Epithelial cell of esophagus (primary cell): ENCODE measurements around the gene POLD3.

Source experiments
- DNase-seq: peaks from one replicate; pipeline ENCODE4 v3.0.0; 2010; ENCODE audit warnings: low read depth
- H3K4me3 ChIP-seq: 2 replicates; pipeline ENCODE4 v1.5.1; 2011; ENCODE audit warnings: mild to moderate bottlenecking, low read length, control low read depth
- TF ChIP-seq, protein P1 (sequence below): IDR thresholded peaks from 2 replicates; pipeline ENCODE4 v1.5.1; 2011; ENCODE audit warnings: low read depth, mild to moderate bottlenecking, low read length, control low read depth, inconsistent platforms; ENCODE audit not compliant: insufficient read depth; ENCODE audit errors: missing control alignments

POLD3 gene

DNA sequence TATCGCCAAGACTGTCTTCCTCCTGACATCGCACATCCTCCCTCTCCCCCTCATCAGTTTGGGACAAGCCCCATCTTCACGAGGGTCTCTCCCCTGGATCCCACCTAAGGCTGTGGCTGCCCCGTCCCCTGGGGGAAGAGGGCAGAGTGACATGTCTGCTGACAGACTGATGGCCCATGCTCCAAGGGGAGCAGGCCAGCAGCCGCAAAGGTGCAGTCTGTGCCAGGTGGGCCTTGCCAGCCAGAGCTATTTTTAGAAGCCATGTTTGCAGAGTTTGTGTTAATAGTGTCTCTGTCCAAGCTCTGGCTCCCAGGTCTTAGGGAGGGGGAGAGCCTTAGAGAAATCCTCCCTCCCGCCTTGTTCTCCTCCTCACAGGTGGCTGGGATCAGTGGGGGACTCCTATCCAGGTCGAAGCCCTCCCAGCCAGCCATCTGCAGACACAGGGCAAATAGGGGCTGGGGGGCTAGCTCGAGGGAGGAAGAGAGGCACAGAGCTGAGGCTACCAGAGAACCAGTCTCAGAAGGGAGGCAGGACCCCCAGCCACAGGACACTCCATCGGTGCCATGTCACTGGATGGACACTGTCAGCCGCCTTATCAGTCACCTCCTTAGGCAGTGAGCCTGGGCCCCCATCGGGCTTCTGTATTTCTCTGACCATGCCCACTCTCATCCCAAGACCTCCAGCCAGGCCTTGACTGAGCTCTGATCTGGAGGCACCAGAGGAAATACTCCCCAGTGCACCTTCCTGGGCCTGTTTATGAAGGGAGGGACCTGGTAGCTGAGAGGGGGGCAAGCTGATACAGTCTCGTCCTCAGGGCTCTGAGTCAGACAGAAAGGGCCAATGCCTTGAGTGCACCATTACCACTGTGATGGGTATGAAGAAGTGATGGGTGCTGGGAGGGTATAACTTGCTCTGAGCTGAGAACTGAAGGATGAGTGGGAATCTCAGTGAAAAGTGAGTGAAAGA lies 89.6 kb downstream of the POLD3 start:
- TF ChIP-seq, protein P1, sequence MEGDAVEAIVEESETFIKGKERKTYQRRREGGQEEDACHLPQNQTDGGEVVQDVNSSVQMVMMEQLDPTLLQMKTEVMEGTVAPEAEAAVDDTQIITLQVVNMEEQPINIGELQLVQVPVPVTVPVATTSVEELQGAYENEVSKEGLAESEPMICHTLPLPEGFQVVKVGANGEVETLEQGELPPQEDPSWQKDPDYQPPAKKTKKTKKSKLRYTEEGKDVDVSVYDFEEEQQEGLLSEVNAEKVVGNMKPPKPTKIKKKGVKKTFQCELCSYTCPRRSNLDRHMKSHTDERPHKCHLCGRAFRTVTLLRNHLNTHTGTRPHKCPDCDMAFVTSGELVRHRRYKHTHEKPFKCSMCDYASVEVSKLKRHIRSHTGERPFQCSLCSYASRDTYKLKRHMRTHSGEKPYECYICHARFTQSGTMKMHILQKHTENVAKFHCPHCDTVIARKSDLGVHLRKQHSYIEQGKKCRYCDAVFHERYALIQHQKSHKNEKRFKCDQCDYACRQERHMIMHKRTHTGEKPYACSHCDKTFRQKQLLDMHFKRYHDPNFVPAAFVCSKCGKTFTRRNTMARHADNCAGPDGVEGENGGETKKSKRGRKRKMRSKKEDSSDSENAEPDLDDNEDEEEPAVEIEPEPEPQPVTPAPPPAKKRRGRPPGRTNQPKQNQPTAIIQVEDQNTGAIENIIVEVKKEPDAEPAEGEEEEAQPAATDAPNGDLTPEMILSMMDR: no peak
- peak; percentile 40 for DNase-seq
- no peak overlapping the region for H3K4me3 ChIP-seq

DNA sequence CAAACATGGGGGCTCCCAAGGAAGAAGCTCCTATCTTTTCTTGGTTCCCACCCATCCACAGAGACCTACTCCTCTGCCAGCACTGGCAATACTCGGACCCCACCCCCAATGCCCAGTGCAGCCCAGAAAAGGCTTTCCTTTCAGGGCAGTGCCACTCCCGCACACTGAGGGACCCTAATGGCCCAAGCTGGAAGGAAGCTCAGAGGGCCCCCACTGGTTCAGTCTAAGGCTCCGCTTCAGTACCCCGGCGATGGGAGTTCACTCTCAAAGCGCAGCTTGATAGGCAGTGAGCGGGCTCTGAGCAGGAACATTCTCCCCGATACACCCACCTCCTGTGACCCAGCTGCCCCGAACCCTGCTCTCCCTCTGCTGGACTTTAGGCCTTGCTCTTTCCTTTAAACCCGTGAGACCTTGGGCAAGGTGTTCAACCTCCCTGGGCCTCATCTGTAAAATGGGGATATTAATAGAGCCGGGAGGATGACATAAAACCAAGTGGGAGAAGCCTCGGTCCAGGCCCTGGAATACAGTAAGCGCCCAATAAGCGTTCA lies 90.4 kb downstream of the POLD3 start:
- no peak for DNase-seq
- no peak overlapping the region for H3K4me3 ChIP-seq

GRCh38 chr11:74683279-74683871 lies 91.0 kb downstream of the POLD3 start:
- DNase-seq: no peak
- TF ChIP-seq, protein P1: peak; percentile 39
- peak overlapping the region; percentile 3 for H3K4me3 ChIP-seq

More for the DNA sequence above, 90.4 kb downstream of the POLD3 start:
- TF ChIP-seq, protein P1: no peak

- DNase-seq: no peak
- no peak overlapping the region for H3K4me3 ChIP-seq
- TF ChIP-seq, protein P1: no peak
These were observed 91.6 kb downstream of the POLD3 start for GRCh38 chr11:74683941-74684481.

DNA sequence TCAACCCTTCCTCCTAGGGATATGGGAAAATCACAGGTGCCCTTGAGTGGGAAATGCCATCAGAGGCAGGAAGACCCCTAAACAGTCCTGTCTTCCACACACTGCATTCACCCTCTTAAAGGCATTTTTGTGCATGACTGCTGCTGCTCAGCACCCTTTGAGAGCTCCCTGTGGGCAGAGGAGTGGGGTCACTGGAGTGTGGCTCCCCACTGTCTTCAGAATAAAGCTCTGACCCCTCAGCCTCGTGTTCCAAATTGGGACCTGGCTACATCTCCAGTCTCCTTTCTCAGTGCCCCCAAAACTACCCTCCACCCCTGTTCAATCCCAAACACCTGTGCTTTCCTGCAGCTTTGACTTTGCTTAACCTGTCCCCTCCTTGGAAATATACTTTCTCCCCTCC lies 92.3 kb downstream of the POLD3 start:
- H3K4me3 ChIP-seq: no peak overlapping the region
- TF ChIP-seq, protein P1: no peak
- no peak for DNase-seq

DNA sequence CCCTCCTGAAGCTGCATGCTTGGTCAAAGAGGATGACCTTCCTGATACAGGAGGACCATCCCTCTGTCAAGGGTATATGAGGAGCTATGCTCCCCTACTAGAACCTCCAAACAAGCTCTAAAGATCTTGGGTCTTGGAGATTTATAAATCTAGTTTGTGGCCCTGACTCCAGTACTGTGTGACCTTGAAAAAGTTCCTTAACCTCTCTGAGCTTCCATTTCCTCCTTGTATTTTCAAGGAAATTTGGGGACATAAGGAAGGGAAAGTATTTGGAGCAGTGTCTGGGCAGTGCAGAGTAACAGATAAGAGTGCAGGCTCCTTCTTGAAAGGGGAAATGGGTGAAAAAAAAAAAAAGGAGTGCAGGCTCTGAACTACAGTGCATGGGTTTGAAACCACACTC lies 93.0 kb downstream of the POLD3 start:
- no peak for DNase-seq
- TF ChIP-seq, protein P1: no peak
- no peak overlapping the region for H3K4me3 ChIP-seq
